Stomach (tissue), 4 donors: Measurements from ENCODE around the gene SMCO3.

Experiments used
- POLR2A ChIP-seq, 4 donors: fragments of 450-650 bp; IDR thresholded peaks; one replicate each; pipeline ENCODE4 v1.6.1; 2016; ENCODE audit warnings: antibody characterized with exemption in 4 of 4, control low read depth in 2 of 4, mild to moderate bottlenecking in 1 of 4, moderate library complexity in 1 of 4
- POLR2AphosphoS5 ChIP-seq, 3 donors: sonication (generic); formaldehyde crosslinking; IDR thresholded peaks; one replicate each; pipeline ENCODE4 v1.6.1; 2016; ENCODE audit warnings: antibody characterized with exemption in 3 of 3
- TF ChIP-seq, protein P1 (sequence below), 7 experiments: fragments of 450-650 bp in 4 of 7; fragments of 200-600 bp in 3 of 7; sonication (generic) in 3 of 7; IDR thresholded peaks; one replicate each; pipeline ENCODE4 v1.5.1; 2016 to 2019; ENCODE audit warnings: antibody characterized with exemption in 7 of 7, control low read depth in 2 of 7, mild to moderate bottlenecking in 1 of 7

DNA sequence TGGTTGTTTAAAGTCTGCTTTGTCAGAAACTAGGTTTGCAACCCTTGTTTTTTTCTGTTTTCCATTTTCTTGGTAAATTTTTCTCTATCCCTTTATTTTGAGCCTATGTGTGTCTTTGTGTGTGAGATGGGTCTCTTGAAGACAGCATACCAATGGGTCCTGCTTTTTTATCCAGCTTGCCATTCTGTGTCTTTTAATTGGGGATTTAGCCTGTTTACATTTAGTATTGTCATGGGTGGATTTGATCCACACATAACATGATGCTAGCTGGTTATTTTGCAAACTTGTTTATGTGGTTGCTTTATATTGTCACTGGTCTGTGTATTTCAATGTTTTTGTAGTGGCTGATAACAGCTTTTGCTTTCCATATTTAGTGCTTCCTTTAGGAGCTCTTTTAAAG lies 46.5 kb upstream of the SMCO3 start:
- TF ChIP-seq POLR2A (IDR thresholded peaks at IDR 0.05), result no peak
- TF ChIP-seq, protein P1, sequence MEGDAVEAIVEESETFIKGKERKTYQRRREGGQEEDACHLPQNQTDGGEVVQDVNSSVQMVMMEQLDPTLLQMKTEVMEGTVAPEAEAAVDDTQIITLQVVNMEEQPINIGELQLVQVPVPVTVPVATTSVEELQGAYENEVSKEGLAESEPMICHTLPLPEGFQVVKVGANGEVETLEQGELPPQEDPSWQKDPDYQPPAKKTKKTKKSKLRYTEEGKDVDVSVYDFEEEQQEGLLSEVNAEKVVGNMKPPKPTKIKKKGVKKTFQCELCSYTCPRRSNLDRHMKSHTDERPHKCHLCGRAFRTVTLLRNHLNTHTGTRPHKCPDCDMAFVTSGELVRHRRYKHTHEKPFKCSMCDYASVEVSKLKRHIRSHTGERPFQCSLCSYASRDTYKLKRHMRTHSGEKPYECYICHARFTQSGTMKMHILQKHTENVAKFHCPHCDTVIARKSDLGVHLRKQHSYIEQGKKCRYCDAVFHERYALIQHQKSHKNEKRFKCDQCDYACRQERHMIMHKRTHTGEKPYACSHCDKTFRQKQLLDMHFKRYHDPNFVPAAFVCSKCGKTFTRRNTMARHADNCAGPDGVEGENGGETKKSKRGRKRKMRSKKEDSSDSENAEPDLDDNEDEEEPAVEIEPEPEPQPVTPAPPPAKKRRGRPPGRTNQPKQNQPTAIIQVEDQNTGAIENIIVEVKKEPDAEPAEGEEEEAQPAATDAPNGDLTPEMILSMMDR (IDR thresholded peaks at IDR 0.05), result no peak
- no peak for TF ChIP-seq POLR2AphosphoS5 (IDR thresholded peaks at IDR 0.05)
